HCT116 (cell line): ENCODE results near the gene THRB. TPM values are rescaled to one million over a fixed set of nuclear protein-coding genes. Genes with fewer than 3 reads are reported as not detected.

Experiments
- ATAC-seq: fragments of 200-7000 bp; cut with Tn5 transposase; 2 replicates; pipeline ENCODE4 v1.9.1; 2020; ENCODE audit warnings: mild to moderate bottlenecking, moderate library complexity
- BruUV-seq: library from RNA; stranded (reverse); fragments of 400-500 nt; replicated peaks from 2 replicates; lab custom pipeline; 2021; lab: Mats Ljungman, UMichigan
- CTCF ChIA-PET: fragments of 300-600 bp; sonication (Branson Sonifier 250); formaldehyde crosslinking; loops from one replicate; lab custom pipeline; 2021; ENCODE audit warnings: antibody characterized with exemption; lab: Charles Lee
- POLR2A ChIA-PET: fragments of 300-600, 350-600 bp; sonication (Branson Sonifier 250); formaldehyde crosslinking; loops from one replicate; lab custom pipeline; 2021; ENCODE audit warnings: antibody characterized with exemption; lab: Charles Lee
- RAD21 ChIA-PET, 2 experiments: fragments of 300-600 bp; sonication (Branson Sonifier 250); formaldehyde crosslinking; loops; one replicate each; lab custom pipeline; 2023; ENCODE audit warnings: low total read pairs in 2 of 2; ENCODE audit not compliant: uncharacterized antibody in 2 of 2, unreplicated experiment in 2 of 2, low non-redundant PET in 1 of 2; lab: Charles Lee
- DNase-seq: peaks from one replicate; pipeline ENCODE4 v3.0.0-alpha.2; 2010; ENCODE audit warnings: low read depth, low spot score
- H2AFZ ChIP-seq: fragments of 200-600 bp; shearing (Covaris generic), sonication (generic); 2 replicates; pipeline ENCODE4 v1.6.1; 2017; ENCODE audit warnings: low read depth, mixed run types, mixed read lengths, antibody characterized with exemption, low read length; ENCODE audit not compliant: poor library complexity, severe bottlenecking
- H3K27ac ChIP-seq: 2 replicates; pipeline ENCODE4 v1.5.1; 2012; ENCODE audit warnings: low read depth, low read length
- H3K27me3 ChIP-seq: fragments of 200-600 bp; sonication (generic); 2 replicates; pipeline ENCODE4 v1.6.1; 2016; ENCODE audit warnings: mixed run types, low read length, mixed read lengths; ENCODE audit not compliant: insufficient read depth
- H3K36me3 ChIP-seq, 2 experiments: fragments of 200-500 bp in 1 of 2; fragments of 200-600 bp in 1 of 2; sonication (Bioruptor generic) in 1 of 2; sonication (generic) in 1 of 2; 2 replicates each; pipeline versions ENCODE4 v1.5.1 to v1.6.1; 2014 to 2016; ENCODE audit warnings: low read length in 2 of 2, inconsistent platforms in 1 of 2, mixed read lengths in 1 of 2, mixed run types in 1 of 2; ENCODE audit not compliant: insufficient read depth in 2 of 2, control insufficient read depth in 1 of 2
- H3K4me1 ChIP-seq, 2 experiments: fragments of 200-600 bp in 1 of 2; sonication (generic) in 1 of 2; 2 replicates each; pipeline versions ENCODE4 v1.5.1 to v1.6.1; 2012 to 2017; ENCODE audit warnings: low read length in 2 of 2, inconsistent platforms in 1 of 2, mild to moderate bottlenecking in 1 of 2, mixed read lengths in 1 of 2, mixed run types in 1 of 2, moderate library complexity in 1 of 2; ENCODE audit not compliant: insufficient read depth in 2 of 2, control insufficient read depth in 1 of 2
- H3K4me2 ChIP-seq: fragments of 200-600 bp; sonication (generic); 2 replicates; pipeline ENCODE4 v1.6.1; 2017; ENCODE audit warnings: mixed run types, low read length, mixed read lengths
- H3K4me3 ChIP-seq, 2 experiments: fragments of 200-600 bp in 1 of 2; sonication (generic) in 1 of 2; replicated peaks in 1 of 2; 2 replicates each; pipeline ENCODE4 v1.5.1; 2011 to 2016; ENCODE audit warnings: low read length in 2 of 2, control low read depth in 1 of 2, low read depth in 1 of 2, mild to moderate bottlenecking in 1 of 2, mixed read lengths in 1 of 2, mixed run types in 1 of 2
- H3K79me2 ChIP-seq: fragments of 200-600 bp; sonication (generic); 2 replicates; pipeline ENCODE4 v1.6.1; 2017; ENCODE audit warnings: mild to moderate bottlenecking, mixed run types, low read length, moderate library complexity, mixed read lengths; ENCODE audit not compliant: insufficient read depth
- H3K9ac ChIP-seq: fragments of 200-600 bp; sonication (generic); 2 replicates; pipeline ENCODE4 v1.6.1; 2016; ENCODE audit warnings: low read length, mixed read lengths
- H3K9me2 ChIP-seq: fragments of 200-600 bp; sonication (generic), shearing (Covaris generic); 2 replicates; pipeline ENCODE4 v1.6.1; 2017; ENCODE audit warnings: mixed run types, mild to moderate bottlenecking, moderate library complexity; ENCODE audit not compliant: insufficient read depth
- H3K9me3 ChIP-seq, 2 experiments: fragments of 200-500 bp in 1 of 2; fragments of 200-600 bp in 1 of 2; sonication (Bioruptor generic) in 1 of 2; sonication (generic) in 1 of 2; 2 replicates each; pipeline ENCODE4 v1.6.1; 2014 to 2017; ENCODE audit warnings: low read length in 2 of 2, mixed read lengths in 2 of 2, inconsistent platforms in 1 of 2, low read depth in 1 of 2, mild to moderate bottlenecking in 1 of 2, mixed run types in 1 of 2, moderate library complexity in 1 of 2; ENCODE audit not compliant: control insufficient read depth in 1 of 2, insufficient read depth in 1 of 2
- H4K20me1 ChIP-seq: fragments of 200-600 bp; sonication (generic), shearing (Covaris generic); 2 replicates; pipeline ENCODE4 v1.6.1; 2017; ENCODE audit warnings: mixed run types, mild to moderate bottlenecking, moderate library complexity; ENCODE audit not compliant: insufficient read depth
- CEBPB ChIP-seq: IDR thresholded peaks from 2 replicates; pipeline ENCODE4 v1.6.1; 2012; ENCODE audit warnings: low read depth
- EGR1 ChIP-seq: IDR thresholded peaks from 2 replicates; pipeline ENCODE4 v1.6.1; 2012; ENCODE audit warnings: low read depth
- ELF1 ChIP-seq: IDR thresholded peaks from 2 replicates; pipeline ENCODE4 v1.6.1; 2012; ENCODE audit warnings: low read depth, borderline replicate concordance
- EZH2 ChIP-seq: fragments of 200-600 bp; sonication (generic); IDR thresholded peaks from 2 replicates; pipeline ENCODE4 v1.6.1; 2017; ENCODE audit warnings: antibody characterized with exemption, mixed run types
- EZH2phosphoT487 ChIP-seq: fragments of 200-600 bp; IDR thresholded peaks from 2 replicates; pipeline ENCODE4 v1.6.1; 2018; ENCODE audit warnings: antibody characterized with exemption, borderline replicate concordance
- FOSL1 ChIP-seq: IDR thresholded peaks from 2 replicates; pipeline ENCODE4 v1.6.1; 2012; ENCODE audit warnings: low read depth
- JUND ChIP-seq: IDR thresholded peaks from 2 replicates; pipeline ENCODE4 v1.6.1; 2012
- POLR2AphosphoS5 ChIP-seq: IDR thresholded peaks from 2 replicates; pipeline ENCODE4 v1.6.1; 2011; ENCODE audit warnings: mild to moderate bottlenecking, low read depth, low read length, moderate library complexity
- SIN3A ChIP-seq: IDR thresholded peaks from 2 replicates; pipeline ENCODE4 v1.6.1; 2012; ENCODE audit warnings: low read depth
- SP1 ChIP-seq: IDR thresholded peaks from 2 replicates; pipeline ENCODE4 v1.6.1; 2012; ENCODE audit warnings: low read depth
- TCF7L2 ChIP-seq: IDR thresholded peaks from 2 replicates; pipeline ENCODE4 v1.7.0; 2011; ENCODE audit warnings: borderline replicate concordance, inconsistent platforms; ENCODE audit not compliant: insufficient read depth, insufficient read length; ENCODE audit errors: extremely low read depth
- ZFX ChIP-seq: fragments of 450-650 bp; IDR thresholded peaks from 2 replicates; pipeline ENCODE4 v1.6.1; 2017
- ZNF274 ChIP-seq: fragments of 200-500 bp; sonication (Bioruptor generic); IDR thresholded peaks from 2 replicates; pipeline ENCODE4 v1.6.1; 2014; ENCODE audit warnings: mild to moderate bottlenecking, low read depth, low read length, inconsistent platforms
- intact Hi-C: fragments of 100-400 bp; cut with micrococcal nuclease; formaldehyde crosslinking; loops from 2 replicates; pipeline ENCODE4 v1.10.0; 2022
- total RNA-seq: library from RNA; stranded (reverse); gene quantifications from one replicate; pipeline ENCODE4 v1.2.1, GENCODE V29; 2021; ENCODE audit not compliant: unreplicated experiment
- TF ChIP-seq, protein P1 (sequence below): IDR thresholded peaks from 2 replicates; pipeline ENCODE4 v1.6.1; 2012
- TF ChIP-seq, protein P2 (sequence below), 3 experiments: fragments of 200-600 bp in 1 of 3; sonication (generic) in 1 of 3; IDR thresholded peaks in 2 of 3; conservative IDR thresholded peaks in 1 of 3; 2 replicates each; pipeline ENCODE4 v1.5.1; 2012 to 2017; ENCODE audit warnings: low read depth in 2 of 3, low read length in 2 of 3, antibody characterized with exemption in 1 of 3, borderline replicate concordance in 1 of 3, control low read depth in 1 of 3, mild to moderate bottlenecking in 1 of 3, mixed read lengths in 1 of 3, mixed run types in 1 of 3, moderate library complexity in 1 of 3; ENCODE audit not compliant: insufficient read depth in 1 of 3
- TF ChIP-seq, protein P3 (sequence below): IDR thresholded peaks from 2 replicates; pipeline ENCODE4 v1.6.1; 2011; ENCODE audit warnings: mild to moderate bottlenecking, low read length, moderate library complexity; ENCODE audit not compliant: insufficient replicate concordance; ENCODE audit errors: extremely low read depth
- TF ChIP-seq, protein P4 (sequence below): IDR thresholded peaks from 2 replicates; pipeline ENCODE4 v1.6.1; 2012

The THRB gene
- total RNA-seq, 1 experiment from 2014 or later = 2.5 TPM

DNA sequence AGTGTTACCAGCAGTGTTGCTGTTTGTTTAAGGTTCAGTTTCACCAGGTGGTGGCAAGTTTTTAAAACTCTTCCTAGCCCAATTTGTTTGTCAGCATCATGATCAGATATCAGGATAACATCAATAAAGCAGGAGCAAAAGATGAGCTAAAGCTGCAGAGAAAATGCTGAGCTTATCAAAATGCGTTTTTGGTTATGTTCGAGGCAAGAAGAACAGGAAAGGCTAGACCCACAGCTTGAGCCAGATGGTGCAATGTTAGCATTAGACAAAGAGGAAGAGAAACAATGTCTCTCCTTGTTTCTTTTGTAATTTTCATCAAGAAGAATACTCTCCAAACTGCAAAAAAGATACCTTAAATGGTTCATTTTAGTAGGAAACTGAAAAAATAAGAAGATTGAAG, 66.2 kb downstream of the THRB start:
- Histone ChIP-seq H4K20me1 (no peaks in the 10 kb centered on the region), H3K9ac (no peak overlapping the region), H3K9me2 (no peaks in the 10 kb centered on the region), H3K9me3 (no peaks in the 10 kb centered on the region), H3K4me3 (no peak overlapping the region), H3K27me3 (no peaks in the 10 kb centered on the region), H2AFZ (no peak overlapping the region), H3K36me3 (no peaks in the 10 kb centered on the region), H3K4me1 (no peaks in the 10 kb centered on the region), H3K27ac (no peak overlapping the region), H3K79me2 (no peaks in the 10 kb centered on the region), H3K4me2 (no peak overlapping the region)
- ChIA-PET RAD21 (no interaction called here), CTCF (no interaction called here), POLR2A (no interaction called here)
- BruUV-seq = no TSS peak
- ATAC-seq (no peak), DNase-seq (no peak)
- intact Hi-C loops = no loop called here
- TF ChIP-seq SP1 = no peak
- TF ChIP-seq ZNF274 = no peak
- TF ChIP-seq ELF1 = no peak
- no peak for TF ChIP-seq SIN3A
- TF ChIP-seq FOSL1 = no peak
- TF ChIP-seq CEBPB = no peak
- no peak for TF ChIP-seq EGR1
- TF ChIP-seq, protein P1, sequence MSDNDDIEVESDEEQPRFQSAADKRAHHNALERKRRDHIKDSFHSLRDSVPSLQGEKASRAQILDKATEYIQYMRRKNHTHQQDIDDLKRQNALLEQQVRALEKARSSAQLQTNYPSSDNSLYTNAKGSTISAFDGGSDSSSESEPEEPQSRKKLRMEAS = no peak
- TF ChIP-seq, protein P2, sequence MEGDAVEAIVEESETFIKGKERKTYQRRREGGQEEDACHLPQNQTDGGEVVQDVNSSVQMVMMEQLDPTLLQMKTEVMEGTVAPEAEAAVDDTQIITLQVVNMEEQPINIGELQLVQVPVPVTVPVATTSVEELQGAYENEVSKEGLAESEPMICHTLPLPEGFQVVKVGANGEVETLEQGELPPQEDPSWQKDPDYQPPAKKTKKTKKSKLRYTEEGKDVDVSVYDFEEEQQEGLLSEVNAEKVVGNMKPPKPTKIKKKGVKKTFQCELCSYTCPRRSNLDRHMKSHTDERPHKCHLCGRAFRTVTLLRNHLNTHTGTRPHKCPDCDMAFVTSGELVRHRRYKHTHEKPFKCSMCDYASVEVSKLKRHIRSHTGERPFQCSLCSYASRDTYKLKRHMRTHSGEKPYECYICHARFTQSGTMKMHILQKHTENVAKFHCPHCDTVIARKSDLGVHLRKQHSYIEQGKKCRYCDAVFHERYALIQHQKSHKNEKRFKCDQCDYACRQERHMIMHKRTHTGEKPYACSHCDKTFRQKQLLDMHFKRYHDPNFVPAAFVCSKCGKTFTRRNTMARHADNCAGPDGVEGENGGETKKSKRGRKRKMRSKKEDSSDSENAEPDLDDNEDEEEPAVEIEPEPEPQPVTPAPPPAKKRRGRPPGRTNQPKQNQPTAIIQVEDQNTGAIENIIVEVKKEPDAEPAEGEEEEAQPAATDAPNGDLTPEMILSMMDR (IDR thresholded peaks at IDR 0.05 in 2 of 3, conservative IDR thresholded peaks at IDR 0.05 in 1 of 3; ENCODE audit: borderline replicate concordance in 1 of 3, insufficient read depth in 1 of 3, low read depth in 2 of 3, low read length in 2 of 3) = no peak
- TF ChIP-seq TCF7L2 = no peak
- no peak for TF ChIP-seq POLR2AphosphoS5
- TF ChIP-seq EZH2phosphoT487 = no peak
- TF ChIP-seq ZFX = no peak
- TF ChIP-seq EZH2 = no peak
- no peak for TF ChIP-seq JUND
- TF ChIP-seq, protein P3, sequence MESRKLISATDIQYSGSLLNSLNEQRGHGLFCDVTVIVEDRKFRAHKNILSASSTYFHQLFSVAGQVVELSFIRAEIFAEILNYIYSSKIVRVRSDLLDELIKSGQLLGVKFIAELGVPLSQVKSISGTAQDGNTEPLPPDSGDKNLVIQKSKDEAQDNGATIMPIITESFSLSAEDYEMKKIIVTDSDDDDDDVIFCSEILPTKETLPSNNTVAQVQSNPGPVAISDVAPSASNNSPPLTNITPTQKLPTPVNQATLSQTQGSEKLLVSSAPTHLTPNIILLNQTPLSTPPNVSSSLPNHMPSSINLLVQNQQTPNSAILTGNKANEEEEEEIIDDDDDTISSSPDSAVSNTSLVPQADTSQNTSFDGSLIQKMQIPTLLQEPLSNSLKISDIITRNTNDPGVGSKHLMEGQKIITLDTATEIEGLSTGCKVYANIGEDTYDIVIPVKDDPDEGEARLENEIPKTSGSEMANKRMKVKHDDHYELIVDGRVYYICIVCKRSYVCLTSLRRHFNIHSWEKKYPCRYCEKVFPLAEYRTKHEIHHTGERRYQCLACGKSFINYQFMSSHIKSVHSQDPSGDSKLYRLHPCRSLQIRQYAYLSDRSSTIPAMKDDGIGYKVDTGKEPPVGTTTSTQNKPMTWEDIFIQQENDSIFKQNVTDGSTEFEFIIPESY = no peak
- TF ChIP-seq, protein P4, sequence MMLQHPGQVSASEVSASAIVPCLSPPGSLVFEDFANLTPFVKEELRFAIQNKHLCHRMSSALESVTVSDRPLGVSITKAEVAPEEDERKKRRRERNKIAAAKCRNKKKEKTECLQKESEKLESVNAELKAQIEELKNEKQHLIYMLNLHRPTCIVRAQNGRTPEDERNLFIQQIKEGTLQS = no peak
